HG03565 (cell line): ENCODE data around the gene KAZN.

ENCODE experiments used
- ATAC-seq: cut with Tn5 transposase; IDR thresholded peaks from one replicate; pipeline ENCODE4 v1.9.1; 2021; ENCODE audit warnings: mild to moderate bottlenecking, moderate library complexity; ENCODE audit not compliant: unreplicated experiment

Gene KAZN

GRCh38 chr1:14612256-14612655 is 13.8 kb downstream of the KAZN start:
- no peak for ATAC-seq

- ATAC-seq, result no peak
Measured at GRCh38 chr1:14613926-14614325, 15.4 kb downstream of the KAZN start.

- ATAC-seq, result no peak
Measured at GRCh38 chr1:14614341-14614740, 15.9 kb downstream of the KAZN start.

- no peak for ATAC-seq
Measured at GRCh38 chr1:14615549-14616218, 17.2 kb downstream of the KAZN start.

- ATAC-seq, result no peak
Measured at GRCh38 chr1:14616632-14617396, 18.3 kb downstream of the KAZN start.

- no peak for ATAC-seq
Measured at GRCh38 chr1:14617791-14618190, 19.3 kb downstream of the KAZN start.

- ATAC-seq, result no peak
Measured at GRCh38 chr1:14620941-14621340, 22.5 kb downstream of the KAZN start.

GRCh38 chr1:14623090-14623489 is 24.6 kb downstream of the KAZN start:
- no peak for ATAC-seq

GRCh38 chr1:14624941-14625340 is 26.5 kb downstream of the KAZN start:
- ATAC-seq, result no peak

- ATAC-seq, result no peak
Measured at GRCh38 chr1:14625572-14625971, 27.1 kb downstream of the KAZN start.

- no peak for ATAC-seq
Measured at GRCh38 chr1:14625996-14626395, 27.5 kb downstream of the KAZN start.

GRCh38 chr1:14626869-14627607 is 28.6 kb downstream of the KAZN start:
- ATAC-seq, result no peak

- ATAC-seq, result no peak
Measured at GRCh38 chr1:14627608-14628489, 29.4 kb downstream of the KAZN start.

GRCh38 chr1:14629363-14630014 is 31.0 kb downstream of the KAZN start:
- ATAC-seq, result no peak

- no peak for ATAC-seq
Measured at GRCh38 chr1:14630986-14631385, 32.5 kb downstream of the KAZN start.

- ATAC-seq, result no peak
Measured at GRCh38 chr1:14631421-14631820, 32.9 kb downstream of the KAZN start.

- no peak for ATAC-seq
Measured at GRCh38 chr1:14634486-14634885, 36.0 kb downstream of the KAZN start.

- no peak for ATAC-seq
Measured at GRCh38 chr1:14635421-14635820, 36.9 kb downstream of the KAZN start.

GRCh38 chr1:14636897-14637632 is 38.6 kb downstream of the KAZN start:
- no peak for ATAC-seq
